OCI-LY7 (cell line): ENCODE measurements around the gene XKR7. TPM values are rescaled to one million over a fixed set of nuclear protein-coding genes. Genes with fewer than 3 reads are reported as not detected.

Source experiments
- BruUV-seq: library from RNA; stranded (reverse); fragments of 400-500 nt; replicated peaks from 2 replicates; lab custom pipeline; 2021; lab: Mats Ljungman, UMichigan
- CTCF ChIA-PET: fragments of 300-600 bp; sonication (Branson Sonifier 250); formaldehyde crosslinking; loops from one replicate; lab custom pipeline; 2022; ENCODE audit warnings: antibody characterized with exemption; ENCODE audit not compliant: unreplicated experiment; lab: Charles Lee
- POLR2A ChIA-PET: fragments of 300-600 bp; sonication (Branson Sonifier 250); formaldehyde crosslinking; loops from one replicate; lab custom pipeline; 2022; ENCODE audit warnings: antibody characterized with exemption; lab: Charles Lee
- DNase-seq: peaks from one replicate; pipeline ENCODE4 v3.0.0-alpha.2; 2015; ENCODE audit warnings: low spot score
- H2AFZ ChIP-seq: fragments of 200-600 bp; sonication (generic), shearing (Covaris generic); 2 replicates; pipeline ENCODE4 v1.6.1; 2014; ENCODE audit warnings: mild to moderate bottlenecking, antibody characterized with exemption, low read length, moderate library complexity
- H3K27ac ChIP-seq: fragments of 200-600 bp; sonication (generic); 2 replicates; pipeline ENCODE4 v1.5.1; 2014; ENCODE audit warnings: mixed run types, low read depth, mild to moderate bottlenecking, moderate library complexity, low read length, inconsistent platforms; ENCODE audit not compliant: poor library complexity, severe bottlenecking
- H3K36me3 ChIP-seq: fragments of 200-600 bp; sonication (generic); 2 replicates; pipeline ENCODE4 v1.6.1; 2014; ENCODE audit warnings: mild to moderate bottlenecking, antibody characterized with exemption, low read length, moderate library complexity, mixed read lengths; ENCODE audit not compliant: insufficient read depth
- H3K4me1 ChIP-seq: fragments of 200-600 bp; sonication (generic); 2 replicates; pipeline ENCODE4 v1.5.1; 2014; ENCODE audit warnings: mild to moderate bottlenecking, low read length; ENCODE audit not compliant: insufficient read depth, poor library complexity, severe bottlenecking
- H3K4me2 ChIP-seq: fragments of 200-600 bp; sonication (generic); 2 replicates; pipeline ENCODE4 v1.6.1; 2014; ENCODE audit warnings: mild to moderate bottlenecking, low read length
- H3K4me3 ChIP-seq: fragments of 200-600 bp; sonication (generic); 2 replicates; pipeline ENCODE4 v1.5.1; 2014; ENCODE audit warnings: mild to moderate bottlenecking, low read depth, low read length; ENCODE audit not compliant: poor library complexity, severe bottlenecking
- H3K79me2 ChIP-seq: fragments of 200-600 bp; sonication (generic); 2 replicates; pipeline ENCODE4 v1.6.1; 2016; ENCODE audit warnings: low read depth, mild to moderate bottlenecking, low read length, moderate library complexity, mixed read lengths; ENCODE audit not compliant: insufficient read depth
- H3K9me2 ChIP-seq: fragments of 200-600 bp; sonication (generic); 2 replicates; pipeline ENCODE4 v1.6.1; 2016; ENCODE audit warnings: mild to moderate bottlenecking, low read length, mixed read lengths; ENCODE audit not compliant: insufficient read depth
- H3K9me3 ChIP-seq: fragments of 200-600 bp; sonication (generic); 2 replicates; pipeline ENCODE4 v1.6.1; 2014; ENCODE audit warnings: mild to moderate bottlenecking, mixed run types, low read length, mixed read lengths
- H4K20me1 ChIP-seq: fragments of 200-600 bp; sonication (generic); 2 replicates; pipeline ENCODE4 v1.6.1; 2014; ENCODE audit warnings: mild to moderate bottlenecking, antibody characterized with exemption, low read length, moderate library complexity, mixed read lengths; ENCODE audit not compliant: insufficient read depth
- EZH2phosphoT487 ChIP-seq: fragments of 200-600 bp; sonication (generic); IDR thresholded peaks from 2 replicates; pipeline ENCODE4 v1.6.1; 2018; ENCODE audit warnings: low read depth, borderline replicate concordance, mild to moderate bottlenecking, mixed run types, antibody characterized with exemption, low read length, moderate library complexity, mixed read lengths
- intact Hi-C: fragments of 100-400 bp; cut with micrococcal nuclease; formaldehyde crosslinking; loops from one replicate; pipeline ENCODE4 v1.10.0; 2022; ENCODE audit not compliant: unreplicated experiment
- total RNA-seq, 2 experiments: library from RNA; depleted of rRNA in 1 of 2; stranded (reverse); fragments of >200 nt in 1 of 2; shearing (Covaris generic) in 1 of 2; gene quantifications; 2 replicates each; pipeline ENCODE4 v1.2.3, GENCODE V29; 2014 to 2022
- TF ChIP-seq, protein P1 (sequence below): fragments of 200-600 bp; sonication (generic); conservative IDR thresholded peaks from 2 replicates; pipeline ENCODE4 v1.5.1; 2014; ENCODE audit warnings: mild to moderate bottlenecking, antibody characterized with exemption, low read length, moderate library complexity, mixed read lengths

The XKR7 gene
- total RNA-seq, 2 experiments from 2014 or later, result not detected

DNA sequence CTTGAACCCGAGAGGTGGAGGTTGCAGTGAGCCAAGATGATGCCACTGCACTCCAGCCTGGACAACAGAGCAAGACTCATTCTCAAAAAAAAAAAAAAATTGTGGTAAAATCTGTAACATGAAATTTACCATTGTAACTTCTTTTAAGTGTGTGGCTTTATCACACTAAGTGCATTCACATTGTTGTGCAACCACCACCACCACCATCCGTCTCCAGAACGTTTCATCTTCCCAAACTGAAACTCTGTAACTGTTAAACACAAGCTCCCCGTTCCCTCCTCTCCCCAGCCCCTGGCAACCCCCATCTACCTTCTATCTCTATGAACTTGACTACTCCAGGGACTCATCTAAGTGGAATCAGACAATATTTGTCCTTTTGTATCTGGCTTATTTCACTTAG, 45.8 kb upstream of the XKR7 start:
- CTCF ChIA-PET, result no interaction called here
- no TSS peak for BruUV-seq

DNA sequence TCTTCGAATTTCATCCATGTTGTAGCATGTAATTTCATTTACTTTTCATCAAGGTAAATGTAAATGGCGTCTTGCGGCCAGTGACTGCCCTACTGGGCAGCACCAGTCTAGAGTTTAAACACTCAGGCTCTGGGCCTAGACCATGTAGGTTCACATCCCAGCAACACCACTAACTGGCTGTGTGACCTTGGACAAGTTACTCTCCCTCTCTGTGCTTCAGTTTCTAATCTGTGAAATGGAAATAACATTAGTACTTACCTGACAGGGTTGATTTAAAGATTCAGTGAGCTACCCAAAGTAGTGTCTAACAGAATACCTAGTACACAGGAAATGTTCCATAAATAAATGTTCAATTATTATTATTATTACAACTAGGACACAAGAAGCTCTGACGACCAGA, 45.4 kb upstream of the XKR7 start:
- Histone ChIP-seq H4K20me1 (no peaks in the 10 kb centered on the region), H3K27ac (no peak overlapping the region), H3K36me3 (no peaks in the 10 kb centered on the region), H2AFZ (no peak overlapping the region), H3K9me2 (no peaks in the 10 kb centered on the region), H3K4me3 (no peak overlapping the region), H3K4me2 (no peak overlapping the region), H3K79me2 (no peaks in the 10 kb centered on the region), H3K9me3 (no peaks in the 10 kb centered on the region), H3K4me1 (no peaks in the 10 kb centered on the region)
- ChIA-PET CTCF (no interaction called here), POLR2A (no interaction called here)
- BruUV-seq, result no TSS peak
- no peak for TF ChIP-seq EZH2phosphoT487
- TF ChIP-seq, protein P1, sequence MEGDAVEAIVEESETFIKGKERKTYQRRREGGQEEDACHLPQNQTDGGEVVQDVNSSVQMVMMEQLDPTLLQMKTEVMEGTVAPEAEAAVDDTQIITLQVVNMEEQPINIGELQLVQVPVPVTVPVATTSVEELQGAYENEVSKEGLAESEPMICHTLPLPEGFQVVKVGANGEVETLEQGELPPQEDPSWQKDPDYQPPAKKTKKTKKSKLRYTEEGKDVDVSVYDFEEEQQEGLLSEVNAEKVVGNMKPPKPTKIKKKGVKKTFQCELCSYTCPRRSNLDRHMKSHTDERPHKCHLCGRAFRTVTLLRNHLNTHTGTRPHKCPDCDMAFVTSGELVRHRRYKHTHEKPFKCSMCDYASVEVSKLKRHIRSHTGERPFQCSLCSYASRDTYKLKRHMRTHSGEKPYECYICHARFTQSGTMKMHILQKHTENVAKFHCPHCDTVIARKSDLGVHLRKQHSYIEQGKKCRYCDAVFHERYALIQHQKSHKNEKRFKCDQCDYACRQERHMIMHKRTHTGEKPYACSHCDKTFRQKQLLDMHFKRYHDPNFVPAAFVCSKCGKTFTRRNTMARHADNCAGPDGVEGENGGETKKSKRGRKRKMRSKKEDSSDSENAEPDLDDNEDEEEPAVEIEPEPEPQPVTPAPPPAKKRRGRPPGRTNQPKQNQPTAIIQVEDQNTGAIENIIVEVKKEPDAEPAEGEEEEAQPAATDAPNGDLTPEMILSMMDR, result no peak
- DNase-seq, result no peak
- intact Hi-C loops, result no loop called here

More for the DNA sequence above, 45.8 kb upstream of the XKR7 start:
- intact Hi-C loops, result no loop called here
- H3K4me2 ChIP-seq, result no peak overlapping the region
- TF ChIP-seq, protein P1, result no peak
- no peak for TF ChIP-seq EZH2phosphoT487
- H3K4me3 ChIP-seq, result no peak overlapping the region
- POLR2A ChIA-PET, result interaction anchor here (0.7 kb wide), 1 partner anchor 28 kb away, joined by 4 read pairs; no protein-coding TSS in a partner anchor
- H3K36me3 ChIP-seq, result no peaks in the 10 kb centered on the region
- no peaks in the 10 kb centered on the region for H3K9me3 ChIP-seq
- no peaks in the 10 kb centered on the region for H3K4me1 ChIP-seq
- no peak overlapping the region for H3K27ac ChIP-seq
- H4K20me1 ChIP-seq, result no peaks in the 10 kb centered on the region
- H3K79me2 ChIP-seq, result no peaks in the 10 kb centered on the region
- no peak overlapping the region for H2AFZ ChIP-seq
- H3K9me2 ChIP-seq, result no peaks in the 10 kb centered on the region
- DNase-seq, result no peak

DNA sequence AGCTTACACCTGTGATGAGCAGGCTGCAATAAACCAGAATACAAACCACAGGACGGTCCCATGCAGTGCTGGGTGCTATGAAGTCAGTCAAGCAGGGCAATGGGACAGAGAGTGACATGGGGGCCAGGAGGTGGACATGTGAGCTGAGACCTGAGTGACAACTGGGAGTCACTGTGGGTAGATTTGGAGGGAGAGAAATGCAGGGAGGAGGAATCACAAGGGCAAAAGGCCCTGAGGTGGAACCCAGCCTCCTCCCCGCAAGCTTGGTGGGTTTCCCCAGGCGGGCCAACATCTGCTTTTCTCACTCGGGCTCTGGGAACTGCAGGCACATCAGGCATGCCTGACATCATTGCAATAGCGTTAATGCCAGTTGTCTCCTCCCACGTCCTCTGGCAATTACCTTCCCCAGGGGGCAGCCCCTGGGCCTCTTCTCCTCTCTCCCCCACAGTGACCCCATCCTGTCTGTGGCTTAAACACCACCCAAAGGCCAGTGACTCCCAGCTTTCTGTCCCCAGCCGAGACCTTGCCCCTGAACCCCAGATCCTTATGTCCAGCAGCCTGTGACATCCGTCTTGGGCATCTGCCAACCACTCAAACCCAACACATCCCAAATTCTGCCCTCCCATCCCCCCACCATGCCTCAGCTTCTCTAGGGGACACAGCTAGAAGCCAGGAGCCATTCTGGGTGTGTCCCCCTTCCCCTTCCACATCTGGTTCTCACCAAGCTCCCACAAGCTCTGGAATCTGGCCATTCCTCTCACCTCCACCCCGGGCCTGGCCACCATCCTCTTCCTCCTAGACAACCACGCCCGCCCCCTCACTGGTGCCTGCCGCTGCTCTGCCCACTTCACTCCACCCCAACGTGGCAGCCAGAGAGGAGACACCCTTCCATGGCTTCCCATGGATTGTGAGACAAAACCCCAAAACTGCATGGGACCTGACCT, 44.3 kb upstream of the XKR7 start:
- Histone ChIP-seq H3K4me1 (no peaks in the 10 kb centered on the region), H2AFZ (no peak overlapping the region), H3K27ac (no peak overlapping the region), H3K9me2 (no peaks in the 10 kb centered on the region), H3K36me3 (no peaks in the 10 kb centered on the region), H4K20me1 (no peaks in the 10 kb centered on the region), H3K4me2 (no peak overlapping the region), H3K79me2 (no peaks in the 10 kb centered on the region), H3K9me3 (no peaks in the 10 kb centered on the region), H3K4me3 (no peak overlapping the region)
- BruUV-seq, result no TSS peak
- ChIA-PET POLR2A (no interaction called here), CTCF (no interaction called here)
- no peak for DNase-seq
- TF ChIP-seq EZH2phosphoT487, result no peak
- TF ChIP-seq, protein P1, result no peak
- intact Hi-C loops, result no loop called here
